GM12878 (cell line): ENCODE results near the gene TTLL11.

Source experiments
- CREM ChIP-seq: IDR thresholded peaks from 2 replicates; pipeline ENCODE4 v1.6.1; 2014; ENCODE audit warnings: antibody characterized with exemption, low read depth
- EED ChIP-seq: sonication (generic); IDR thresholded peaks from 2 replicates; pipeline ENCODE4 v1.6.1; 2016; ENCODE audit warnings: antibody characterized with exemption, low read depth
- EZH2 ChIP-seq: IDR thresholded peaks from 2 replicates; pipeline ENCODE4 v1.6.1; 2012; ENCODE audit warnings: low read depth, mild to moderate bottlenecking, control low read depth, inconsistent platforms, low read length, borderline replicate concordance; ENCODE audit not compliant: control insufficient read depth
- IRF4 ChIP-seq: IDR thresholded peaks from 2 replicates; pipeline ENCODE4 v1.6.1; 2011; ENCODE audit warnings: low read depth, low read length
- POLR2A ChIP-seq: IDR thresholded peaks from 2 replicates; pipeline ENCODE4 v1.6.1; 2011; ENCODE audit warnings: low read depth, mild to moderate bottlenecking, low read length
- POLR2AphosphoS2 ChIP-seq: IDR thresholded peaks from 2 replicates; pipeline ENCODE4 v1.6.1; 2011; ENCODE audit warnings: low read depth, mild to moderate bottlenecking, low read length, improper control_type of control experiment, moderate library complexity
- RFX5 ChIP-seq: IDR thresholded peaks from 2 replicates; pipeline ENCODE4 v1.6.1; 2011; ENCODE audit warnings: low read depth, low read length, improper control_type of control experiment
- SP1 ChIP-seq: IDR thresholded peaks from one replicate; pipeline ENCODE4 v1.6.1; 2011; ENCODE audit warnings: low read depth, low read length
- TAF1 ChIP-seq: IDR thresholded peaks from 2 replicates; pipeline ENCODE4 v1.6.1; 2011; ENCODE audit warnings: mild to moderate bottlenecking, low read depth, low read length, borderline replicate concordance
- YY1 ChIP-seq: IDR thresholded peaks from 2 replicates; pipeline ENCODE4 v1.6.1; 2011; ENCODE audit warnings: low read depth, mild to moderate bottlenecking, low read length
- TF ChIP-seq, protein P1 (sequence below), 3 experiments: IDR thresholded peaks in 2 of 3; conservative IDR thresholded peaks in 1 of 3; 2 replicates each; pipeline ENCODE4 v1.5.1; 2011; ENCODE audit warnings: low read depth in 3 of 3, low read length in 3 of 3, mild to moderate bottlenecking in 3 of 3, control low read depth in 2 of 3, moderate library complexity in 2 of 3, inconsistent platforms in 1 of 3, mixed read lengths in 1 of 3; ENCODE audit not compliant: control insufficient read depth in 2 of 3, insufficient read depth in 1 of 3; ENCODE audit errors: extremely low read depth in 1 of 3

GRCh38 chr9:121915304-121915625, 177.8 kb downstream of the TTLL11 start:
- TF ChIP-seq RFX5 (no peak), POLR2A (no peak), EZH2 (no peak), TAF1 (no peak), YY1 (no peak), CREM (no peak), EED (no peak), SP1 (no peak), IRF4 (no peak), POLR2AphosphoS2 (no peak)
- TF ChIP-seq, protein P1, sequence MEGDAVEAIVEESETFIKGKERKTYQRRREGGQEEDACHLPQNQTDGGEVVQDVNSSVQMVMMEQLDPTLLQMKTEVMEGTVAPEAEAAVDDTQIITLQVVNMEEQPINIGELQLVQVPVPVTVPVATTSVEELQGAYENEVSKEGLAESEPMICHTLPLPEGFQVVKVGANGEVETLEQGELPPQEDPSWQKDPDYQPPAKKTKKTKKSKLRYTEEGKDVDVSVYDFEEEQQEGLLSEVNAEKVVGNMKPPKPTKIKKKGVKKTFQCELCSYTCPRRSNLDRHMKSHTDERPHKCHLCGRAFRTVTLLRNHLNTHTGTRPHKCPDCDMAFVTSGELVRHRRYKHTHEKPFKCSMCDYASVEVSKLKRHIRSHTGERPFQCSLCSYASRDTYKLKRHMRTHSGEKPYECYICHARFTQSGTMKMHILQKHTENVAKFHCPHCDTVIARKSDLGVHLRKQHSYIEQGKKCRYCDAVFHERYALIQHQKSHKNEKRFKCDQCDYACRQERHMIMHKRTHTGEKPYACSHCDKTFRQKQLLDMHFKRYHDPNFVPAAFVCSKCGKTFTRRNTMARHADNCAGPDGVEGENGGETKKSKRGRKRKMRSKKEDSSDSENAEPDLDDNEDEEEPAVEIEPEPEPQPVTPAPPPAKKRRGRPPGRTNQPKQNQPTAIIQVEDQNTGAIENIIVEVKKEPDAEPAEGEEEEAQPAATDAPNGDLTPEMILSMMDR (IDR thresholded peaks at IDR 0.05 in 2 of 3, conservative IDR thresholded peaks at IDR 0.05 in 1 of 3; ENCODE audit: control insufficient read depth in 2 of 3, extremely low read depth in 1 of 3, insufficient read depth in 1 of 3, low read depth in 3 of 3, low read length in 3 of 3) = no peak
